IMR-90 (cell line): ENCODE results near the gene PATJ. TPM values are rescaled to one million over a fixed set of nuclear protein-coding genes. Genes with fewer than 3 reads are reported as not detected.

Experiments used
- ATAC-seq: fragments of 200-7000 bp; cut with Tn5 transposase; 2 replicates; pipeline ENCODE4 v1.9.1; 2020; ENCODE audit warnings: low read depth, mild to moderate bottlenecking, moderate library complexity
- BruUV-seq: library from RNA; stranded (reverse); fragments of 400-500 nt; replicated peaks from 2 replicates; lab custom pipeline; 2021; lab: Mats Ljungman, UMichigan
- CTCF ChIA-PET: fragments of 300-600 bp; formaldehyde crosslinking; extraction: SDS; loops from one replicate; lab custom pipeline; 2021; ENCODE audit warnings: antibody characterized with exemption; lab: Yijun Ruan, JAX
- POLR2A ChIA-PET: fragments of 300-600 bp; sonication (Branson Sonifier 250); formaldehyde crosslinking; loops from one replicate; lab custom pipeline; 2022; ENCODE audit warnings: antibody characterized with exemption; ENCODE audit not compliant: unreplicated experiment; lab: Charles Lee
- DNase-seq: peaks from one replicate; pipeline ENCODE4 v3.0.0; 2013
- H2AFZ ChIP-seq: replicated peaks from 2 replicates; pipeline ENCODE3; 2013; ENCODE audit warnings: low read length, mild to moderate bottlenecking; ENCODE audit not compliant: poor library complexity
- H2AK5ac ChIP-seq: 2 replicates; pipeline ENCODE4 v1.6.1; 2013; ENCODE audit warnings: low read depth, low read length, inconsistent platforms
- H2AK9ac ChIP-seq: replicated peaks from 2 replicates; pipeline ENCODE3; 2013; ENCODE audit warnings: mild to moderate bottlenecking, low read depth, low read length, moderate library complexity; ENCODE audit not compliant: poor library complexity
- H2BK120ac ChIP-seq: 2 replicates; pipeline ENCODE4 v1.6.1; 2013; ENCODE audit warnings: low read depth, low read length, inconsistent platforms
- H2BK15ac ChIP-seq: 3 replicates; pipeline ENCODE4 v1.6.1; 2013; ENCODE audit warnings: low read depth, low read length, inconsistent platforms
- H2BK20ac ChIP-seq: 2 replicates; pipeline ENCODE4 v1.6.1; 2013; ENCODE audit warnings: low read depth, mild to moderate bottlenecking, inconsistent platforms, low read length, moderate library complexity
- H2BK5ac ChIP-seq: 2 replicates; pipeline ENCODE4 v1.6.1; 2013; ENCODE audit warnings: mild to moderate bottlenecking, low read depth, low read length, inconsistent platforms; ENCODE audit not compliant: poor library complexity, severe bottlenecking
- H3K14ac ChIP-seq: replicated peaks from 2 replicates; pipeline ENCODE4 v1.6.1; 2013; ENCODE audit warnings: low read depth, low read length, inconsistent platforms
- H3K18ac ChIP-seq: 2 replicates; pipeline ENCODE4 v1.6.1; 2013; ENCODE audit warnings: low read depth, low read length, control low read depth
- H3K23ac ChIP-seq: 2 replicates; pipeline ENCODE4 v1.6.1; 2013; ENCODE audit warnings: low read depth, low read length, inconsistent platforms
- H3K27ac ChIP-seq: 2 replicates; pipeline ENCODE4 v1.5.1; 2013; ENCODE audit warnings: mild to moderate bottlenecking, control low read depth, low read length; ENCODE audit not compliant: insufficient read depth
- H3K27me3 ChIP-seq: 2 replicates; pipeline ENCODE4 v1.6.1; 2013; ENCODE audit warnings: low read length; ENCODE audit not compliant: control insufficient read depth, insufficient read depth
- H3K36me3 ChIP-seq: 2 replicates; pipeline ENCODE4 v1.6.1; 2013; ENCODE audit warnings: low read length, mixed read lengths; ENCODE audit not compliant: control insufficient read depth, insufficient read depth
- H3K4ac ChIP-seq: 2 replicates; pipeline ENCODE4 v1.6.1; 2013; ENCODE audit warnings: low read depth, low read length, inconsistent platforms
- H3K4me1 ChIP-seq: 2 replicates; pipeline ENCODE4 v1.6.1; 2013; ENCODE audit warnings: low read length, mixed read lengths; ENCODE audit not compliant: control insufficient read depth, insufficient read depth
- H3K4me2 ChIP-seq: 2 replicates; pipeline ENCODE4 v1.6.1; 2013; ENCODE audit warnings: low read depth, mild to moderate bottlenecking, control low read depth, low read length, moderate library complexity
- H3K4me3 ChIP-seq: 2 replicates; pipeline ENCODE4 v1.5.1; 2013; ENCODE audit warnings: low read depth, mild to moderate bottlenecking, control low read depth, low read length, moderate library complexity; ENCODE audit not compliant: insufficient read depth
- H3K56ac ChIP-seq: 2 replicates; pipeline ENCODE4 v1.6.1; 2013; ENCODE audit warnings: low read length, inconsistent platforms; ENCODE audit not compliant: insufficient read depth; ENCODE audit errors: extremely low read depth
- H3K79me1 ChIP-seq, 2 experiments: 2 replicates each; pipeline ENCODE4 v1.6.1; 2013; ENCODE audit warnings: low read length in 2 of 2, inconsistent platforms in 1 of 2, low read depth in 1 of 2
- H3K9ac ChIP-seq: 2 replicates; pipeline ENCODE4 v1.6.1; 2013; ENCODE audit warnings: low read depth, low read length, control low read depth
- H3K9me1 ChIP-seq: 2 replicates; pipeline ENCODE4 v1.6.1; 2013; ENCODE audit warnings: low read length, inconsistent platforms; ENCODE audit not compliant: insufficient read depth
- H3K9me3 ChIP-seq: 2 replicates; pipeline ENCODE4 v1.6.1; 2013; ENCODE audit warnings: low read length; ENCODE audit not compliant: control insufficient read depth, insufficient read depth
- H4K20me1 ChIP-seq: 2 replicates; pipeline ENCODE4 v1.6.1; 2013; ENCODE audit warnings: low read length, inconsistent platforms; ENCODE audit not compliant: insufficient read depth
- H4K5ac ChIP-seq: 2 replicates; pipeline ENCODE4 v1.6.1; 2013; ENCODE audit warnings: mild to moderate bottlenecking, low read depth, low read length, control low read depth
- H4K8ac ChIP-seq, 2 experiments: 2 replicates each; pipeline ENCODE4 v1.6.1; 2013; ENCODE audit warnings: low read depth in 2 of 2, low read length in 2 of 2, control low read depth in 1 of 2, inconsistent platforms in 1 of 2
- H4K91ac ChIP-seq: 2 replicates; pipeline ENCODE4 v1.6.1; 2013; ENCODE audit warnings: low read depth, low read length, inconsistent platforms; ENCODE audit not compliant: insufficient read depth
- BHLHE40 ChIP-seq: fragments of 150-350 bp; IDR thresholded peaks from 2 replicates; pipeline ENCODE4 v1.6.1; 2016; ENCODE audit warnings: mild to moderate bottlenecking, low read depth, low read length
- CEBPB ChIP-seq: IDR thresholded peaks from 2 replicates; pipeline ENCODE4 v1.6.1; 2012; ENCODE audit warnings: low read depth, low read length, improper control_type of control experiment
- CHD1 ChIP-seq: IDR thresholded peaks from 2 replicates; pipeline ENCODE4 v1.6.1; 2012; ENCODE audit warnings: low read depth, low read length, improper control_type of control experiment
- CTCF ChIP-seq: conservative IDR thresholded peaks from 2 replicates; pipeline ENCODE4 v1.5.1; 2012; ENCODE audit warnings: mild to moderate bottlenecking, low read depth, low read length, improper control_type of control experiment
- MAFK ChIP-seq: IDR thresholded peaks from 2 replicates; pipeline ENCODE4 v1.6.1; 2012; ENCODE audit warnings: low read depth, low read length, improper control_type of control experiment
- MAZ ChIP-seq: IDR thresholded peaks from 2 replicates; pipeline ENCODE4 v1.6.1; 2012; ENCODE audit warnings: low read depth, mild to moderate bottlenecking, low read length, improper control_type of control experiment, moderate library complexity, borderline replicate concordance
- NFE2L2 ChIP-seq: fragments of 150-350 bp; IDR thresholded peaks from 2 replicates; pipeline ENCODE4 v1.6.1; 2016; ENCODE audit warnings: low read depth, mild to moderate bottlenecking, low read length
- RFX5 ChIP-seq: IDR thresholded peaks from 2 replicates; pipeline ENCODE4 v1.8.0; 2012; ENCODE audit warnings: low read depth, mild to moderate bottlenecking, low read length, moderate library complexity
- SMC3 ChIP-seq: fragments of 150-350 bp; IDR thresholded peaks from 2 replicates; pipeline ENCODE4 v1.6.1; 2016; ENCODE audit warnings: low read depth, mild to moderate bottlenecking, antibody characterized with exemption, low read length, moderate library complexity
- USF2 ChIP-seq: fragments of 150-350 bp; IDR thresholded peaks from 2 replicates; pipeline ENCODE4 v1.6.1; 2017; ENCODE audit warnings: mild to moderate bottlenecking, antibody characterized with exemption, low read length, low read depth
- WGBS, 2 experiments: methylation state at CpG; one replicate each; pipeline versions ENCODE4 v1.1.5 to v1.1.7; 2013; ENCODE audit warnings: missing lambda C conversion rate in 2 of 2; ENCODE audit not compliant: insufficient read length in 1 of 2; ENCODE audit errors: extremely low coverage in 2 of 2; 5-methylcytosine and 5-hydroxymethylcytosine counted together
- dilution Hi-C: fragments of 300-500 bp; cut with HindIII; formaldehyde crosslinking; loops from one replicate; pipeline ENCODE4 v1.14.3; 2018; ENCODE audit warnings: low sequenced_read_pairs; ENCODE audit not compliant: unreplicated experiment
- in situ Hi-C: fragments of 300-500 bp; cut with MboI; formaldehyde crosslinking; loops from 3 replicates; pipeline ENCODE4 v1.14.3; 2019; ENCODE audit warnings: low sequenced_read_pairs, inconsistent platforms, mixed read lengths
- intact Hi-C: fragments of 100-400 bp; cut with micrococcal nuclease; formaldehyde crosslinking; loops from 2 replicates; pipeline ENCODE4 v1.10.0; 2022
- polyA plus RNA-seq, 3 experiments: library from polyadenylated mRNA; depleted of rRNA; stranded (reverse); fragments of >200 nt; gene quantifications; 2 replicates each; pipeline ENCODE4 v1.2.3, GENCODE V29; 2012; ENCODE audit warnings: low replicate concordance in 1 of 3
- total RNA-seq: library from RNA; depleted of rRNA; stranded (reverse); fragments of >200 nt; gene quantifications from 2 replicates; pipeline ENCODE4 v1.2.3, GENCODE V29; 2012

The PATJ gene
- total and polyA plus RNA-seq, 2 of the 4 experiments (the other 2 are of a cell fraction), result 2.0 to 3.4 TPM

GRCh38 chr1:61904354-61904753 lies 162.1 kb downstream of the PATJ start:
- TF ChIP-seq NFE2L2 (no peak), SMC3 (no peak), USF2 (no peak), MAZ (no peak), MAFK (no peak), CEBPB (no peak), CHD1 (no peak), CTCF (no peak), BHLHE40 (no peak), RFX5 (no peak)
- no peak overlapping the region for H4K5ac ChIP-seq
- no peak overlapping the region for H3K4ac ChIP-seq
- CTCF ChIA-PET, result no interaction called here
- no CpG with 5 or more reads among the region's 1 CpG for WGBS, 2 experiments
- no peaks in the 10 kb centered on the region for H3K36me3 ChIP-seq
- no peak overlapping the region for H3K18ac ChIP-seq
- no peak overlapping the region for H3K27ac ChIP-seq
- H2AK5ac ChIP-seq, result no peak overlapping the region
- H3K23ac ChIP-seq, result no peak overlapping the region
- H3K9me1 ChIP-seq, result no peaks in the 10 kb centered on the region
- no peak overlapping the region for H2AK9ac ChIP-seq
- no peak overlapping the region for H3K4me3 ChIP-seq
- no peak overlapping the region for H2BK15ac ChIP-seq
- H4K20me1 ChIP-seq, result no peaks in the 10 kb centered on the region
- BruUV-seq, result no TSS peak
- POLR2A ChIA-PET, result no interaction called here
- H3K14ac ChIP-seq, result no peak overlapping the region
- no peaks in the 10 kb centered on the region for H3K27me3 ChIP-seq
- H3K4me1 ChIP-seq, result no peaks in the 10 kb centered on the region
- no peak overlapping the region for H2BK5ac ChIP-seq
- in situ Hi-C loops (no loop called here), dilution Hi-C loops (no loop called here), intact Hi-C loops (no loop called here)
- H3K56ac ChIP-seq, result no peak overlapping the region
- H4K8ac ChIP-seq, result no peak overlapping the region
- H2BK120ac ChIP-seq, result no peak overlapping the region
- no peaks in the 10 kb centered on the region for H3K9me3 ChIP-seq
- H2AFZ ChIP-seq, result no peak overlapping the region
- no peak overlapping the region for H3K9ac ChIP-seq
- DNase-seq (no peak), ATAC-seq (no peak)
- no peak overlapping the region for H4K91ac ChIP-seq
- no peak overlapping the region for H3K4me2 ChIP-seq
- H3K79me1 ChIP-seq, result no peaks in the 10 kb centered on the region
- no peak overlapping the region for H2BK20ac ChIP-seq
